Esophagus squamous epithelium (tissue), 5 donors: Measurements from ENCODE around the gene SALL3. TPM values are rescaled to one million over a fixed set of nuclear protein-coding genes. Genes with fewer than 3 reads are reported as not detected.
A peak's percentile ranks its signal among the peaks of the same experiment; 100 is the strongest.

ENCODE experiments used
- DNase-seq: peaks from one replicate; lab custom pipeline; 2025; lab: John Stamatoyannopoulos, UW
- H3K27ac ChIP-seq, 4 donors: fragments of 200-600 bp; sonication (generic); one replicate each; pipeline ENCODE4 v1.5.1; 2016 to 2019; ENCODE audit warnings: mild to moderate bottlenecking in 1 of 4
- H3K27me3 ChIP-seq, 4 donors: fragments of 200-600 bp; sonication (generic); 1 replicate in 3 of 4; 2 replicates in 1 of 4; pipeline versions ENCODE4 v1.5.1 to v1.6.0; 2017 to 2021; ENCODE audit warnings: antibody characterized with exemption in 1 of 4
- H3K36me3 ChIP-seq, 3 donors: fragments of 200-600 bp; sonication (generic); one replicate each; pipeline ENCODE4 v1.5.1; 2016 to 2019
- H3K4me1 ChIP-seq, 3 donors: fragments of 200-600 bp; sonication (generic); one replicate each; pipeline ENCODE4 v1.5.1; 2017 to 2019
- H3K4me3 ChIP-seq, 4 donors: fragments of 200-600 bp; sonication (generic); 1 replicate in 3 of 4; 2 replicates in 1 of 4; pipeline ENCODE4 v1.5.1; 2016 to 2019; ENCODE audit warnings: mild to moderate bottlenecking in 2 of 4, moderate library complexity in 1 of 4
- H3K9me3 ChIP-seq, 3 donors: fragments of 200-600 bp; sonication (generic); one replicate each; pipeline ENCODE4 v1.5.1; 2016 to 2019
- CTCF ChIP-seq, 6 experiments: fragments of 450-650 bp in 4 of 6; fragments of 200-600 bp in 2 of 6; sonication (generic) in 2 of 6; IDR thresholded peaks; one replicate each; pipeline ENCODE4 v1.5.1; 2016 to 2019; ENCODE audit warnings: antibody characterized with exemption in 6 of 6, mild to moderate bottlenecking in 4 of 6, moderate library complexity in 4 of 6
- POLR2A ChIP-seq, 4 donors: fragments of 450-650 bp; IDR thresholded peaks; one replicate each; pipeline ENCODE4 v1.6.1; 2017; ENCODE audit warnings: antibody characterized with exemption in 4 of 4, mild to moderate bottlenecking in 4 of 4, moderate library complexity in 3 of 4
- WGBS, 2 donors: methylation state at CpG; one replicate each; pipeline ENCODE4 v1.1.5; 2018; 5-methylcytosine and 5-hydroxymethylcytosine counted together
- intact Hi-C: fragments of 100-400 bp; cut with DNase I; formaldehyde crosslinking; loops from one replicate; pipeline ENCODE4 v1.15.0; 2022
- total RNA-seq, 4 donors: library from RNA; depleted of rRNA; stranded (reverse); fragments of >200 nt; gene quantifications; one replicate each; pipeline ENCODE4 v1.1.0, GENCODE V29; 2016
- donor health status: DM: yes; HTN: yes; CAD: no.

SALL3 gene
- total RNA-seq, 4 donors from 2014 or later = not detected

DNA sequence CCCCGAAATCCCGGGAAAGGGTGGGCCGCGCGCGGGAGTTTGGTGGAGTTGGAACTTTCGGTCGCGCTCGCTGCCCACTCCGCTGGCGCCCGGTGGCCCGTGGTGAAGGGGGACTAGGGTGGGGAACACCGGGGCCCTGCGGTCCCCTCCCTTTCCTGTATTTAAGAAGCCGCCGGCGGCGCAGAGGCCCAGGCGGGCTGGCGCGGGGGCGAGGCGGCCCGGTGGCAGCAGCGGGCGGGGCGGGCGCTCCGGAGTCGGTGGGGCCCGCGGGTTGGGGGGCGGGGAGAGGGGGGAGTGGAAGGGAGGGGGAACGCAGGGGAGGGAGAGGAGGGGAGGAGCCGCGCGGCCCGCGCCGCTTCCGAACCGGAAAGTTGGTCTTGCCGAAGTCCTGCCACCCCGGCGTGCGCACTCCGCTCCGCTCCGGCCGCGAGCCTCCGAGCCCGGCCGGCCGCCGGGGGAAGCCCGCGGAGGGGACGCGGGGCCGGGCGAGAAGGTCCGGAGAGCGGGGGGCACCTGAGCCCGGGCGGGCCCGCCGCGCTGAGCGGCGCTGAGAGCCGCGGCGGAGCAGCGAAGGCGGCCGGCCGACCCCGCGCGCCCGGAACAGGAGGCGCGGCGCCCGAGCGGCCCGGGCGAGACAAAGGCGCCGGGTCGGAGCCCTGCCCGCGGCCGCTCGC, 425 bp upstream of the SALL3 start:
- Histone ChIP-seq H3K27ac (no peak overlapping the region), H3K27me3 (peaks cover 21 to 100% (median 38%) of the 10 kb centered on the region in 4 donors), H3K4me3 (peak overlapping the region in 2 of 4 donors; percentile 34 to 48), H3K36me3 (no peaks in the 10 kb centered on the region), H3K9me3 (no peaks in the 10 kb centered on the region), H3K4me1 (peaks cover 7 to 30% (median 23%) of the 10 kb centered on the region in 3 donors)
- intact Hi-C loops = no loop called here
- no peak for DNase-seq
- WGBS, 2 donors = no CpG with 5 or more reads among the region's 98 CpGs
- TF ChIP-seq CTCF (IDR thresholded peaks at IDR 0.05) (no peak), POLR2A (IDR thresholded peaks at IDR 0.05) (no peak)

DNA sequence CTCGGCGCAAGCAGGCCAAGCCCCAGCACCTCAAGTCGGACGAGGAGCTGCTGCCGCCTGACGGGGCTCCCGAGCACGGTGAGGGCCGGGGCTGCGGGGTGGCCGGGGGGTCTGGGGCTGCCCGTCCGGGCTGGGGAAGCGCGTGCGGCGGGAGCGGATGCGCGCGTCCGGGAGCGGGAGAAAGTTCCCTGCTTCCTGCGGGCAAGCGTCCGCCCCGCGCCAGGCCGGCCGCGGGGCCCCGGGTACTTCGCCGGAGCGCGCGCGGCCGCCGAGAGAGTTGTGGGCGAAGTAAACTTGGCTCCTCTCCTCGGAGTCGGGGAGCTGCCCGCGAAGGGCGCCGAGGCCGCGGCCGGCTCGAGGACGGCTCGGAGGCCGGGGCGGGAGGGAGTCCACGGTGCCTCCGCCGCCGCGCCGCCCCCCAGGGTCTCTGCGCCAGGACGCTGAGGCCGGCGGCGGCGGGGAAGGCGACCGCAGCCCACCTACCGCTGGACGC, 707 bp downstream of the SALL3 start:
- Histone ChIP-seq H3K27me3 (peaks cover 17 to 100% (median 38%) of the 10 kb centered on the region in 4 donors), H3K4me1 (peaks cover 5 to 30% (median 18%) of the 10 kb centered on the region in 3 donors), H3K4me3 (peak overlapping the region in 2 of 4 donors; percentile 34 to 48), H3K9me3 (no peaks in the 10 kb centered on the region), H3K27ac (no peak overlapping the region), H3K36me3 (no peaks in the 10 kb centered on the region)
- TF ChIP-seq POLR2A (IDR thresholded peaks at IDR 0.05) (no peak), CTCF (IDR thresholded peaks at IDR 0.05) (no peak)
- 5 to 38% methylated on average over 4 to 17 of the region's 71 CpGs for WGBS, 2 donors
- intact Hi-C loops = no loop called here
- no peak for DNase-seq

DNA sequence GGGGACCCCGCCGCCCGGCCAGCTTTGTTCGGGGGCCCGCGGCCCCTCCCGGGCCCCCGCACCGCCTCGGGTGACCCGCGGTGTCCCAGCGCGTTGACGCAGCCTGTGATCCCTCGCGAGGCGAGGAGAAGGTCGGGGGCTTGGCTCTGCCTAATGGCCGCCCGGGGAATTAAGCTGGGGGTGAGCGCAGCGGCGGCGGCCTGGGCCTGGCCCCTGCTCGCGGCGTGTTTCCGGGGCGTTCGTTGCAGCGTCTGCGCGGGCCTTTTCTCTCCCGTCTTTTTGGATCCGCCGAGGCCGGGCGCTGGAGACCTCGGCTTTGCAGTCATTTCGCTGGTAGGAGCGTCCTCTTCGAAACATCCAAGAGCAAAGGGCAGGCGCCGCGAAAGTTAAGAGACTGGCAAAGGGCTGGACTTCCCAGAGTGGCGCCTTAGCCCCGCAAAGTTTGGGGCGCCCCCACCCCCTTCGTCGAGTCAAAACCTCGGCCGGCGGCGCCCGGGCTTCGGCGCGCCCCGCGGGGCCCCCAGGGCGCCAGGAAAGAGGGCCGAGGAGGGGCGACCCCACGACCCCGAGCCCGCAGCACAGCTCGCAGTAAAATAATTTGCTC, 1.3 kb downstream of the SALL3 start:
- intact Hi-C loops = no loop called here
- H3K4me3 ChIP-seq = peak overlapping the region in 2 of 4 donors; percentile 34 to 48
- H3K36me3 ChIP-seq = no peaks in the 10 kb centered on the region
- peaks cover 17 to 100% (median 42%) of the 10 kb centered on the region in 4 donors for H3K27me3 ChIP-seq
- H3K4me1 ChIP-seq = peaks cover 5 to 35% (median 18%) of the 10 kb centered on the region in 3 donors
- WGBS, 2 donors = 35% methylated on average over 11 of the region's 68 CpGs; no CpG with 5 or more reads in 1 of the 2 donors
- H3K27ac ChIP-seq = no peak overlapping the region
- DNase-seq = no peak
- no peaks in the 10 kb centered on the region for H3K9me3 ChIP-seq
- TF ChIP-seq POLR2A (IDR thresholded peaks at IDR 0.05) (no peak), CTCF (IDR thresholded peaks at IDR 0.05) (no peak)

DNA sequence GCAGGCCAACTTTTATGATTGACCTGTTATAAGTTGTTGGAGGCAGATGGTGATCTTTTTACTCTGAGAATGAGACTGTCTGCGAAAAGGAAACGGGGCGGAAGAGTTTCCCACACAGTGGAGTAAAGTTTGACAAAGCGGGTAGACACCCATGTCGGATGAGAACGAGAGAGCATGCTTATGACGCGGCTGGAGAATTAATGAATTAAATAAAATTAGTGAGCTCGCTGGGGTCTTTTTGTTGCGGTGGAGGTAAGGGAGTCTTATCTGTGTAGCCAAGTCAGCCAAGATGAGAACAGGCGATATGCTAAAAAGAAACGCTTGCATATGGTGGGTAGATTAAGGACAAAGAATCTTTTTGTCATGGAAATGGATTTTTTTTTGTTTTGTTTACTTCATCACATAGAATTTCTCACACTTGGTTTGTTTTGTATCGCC, 1.8 kb downstream of the SALL3 start:
- Histone ChIP-seq H3K27ac (no peak overlapping the region), H3K4me1 (peaks cover 5 to 39% (median 18%) of the 10 kb centered on the region in 3 donors), H3K9me3 (no peaks in the 10 kb centered on the region), H3K4me3 (no peak overlapping the region), H3K36me3 (no peaks in the 10 kb centered on the region), H3K27me3 (peaks cover 17 to 100% (median 44%) of the 10 kb centered on the region in 4 donors)
- 20 to 27% methylated on average over 13 of the region's 13 CpGs for WGBS, 2 donors
- TF ChIP-seq CTCF (IDR thresholded peaks at IDR 0.05) (no peak), POLR2A (IDR thresholded peaks at IDR 0.05) (no peak)
- DNase-seq = no peak
- intact Hi-C loops = no loop called here
